ENCODE measurements around the gene BRME1.

- TF ChIP-seq CTCF (IDR thresholded peaks at IDR 0.05; ENCODE audit: poor library complexity) (no peak), EZH2phosphoT487 (IDR thresholded peaks at IDR 0.05; ENCODE audit: low read depth, severe bottlenecking, unreplicated experiment) (no peak)
Measured at GRCh38 chr19:13913352-13913751, 7.4 kb upstream of the BRME1 start.
